ENCODE results near the gene LIMS2. TPM values are rescaled to one million over a fixed set of nuclear protein-coding genes. Genes with fewer than 3 reads are reported as not detected.

The LIMS2 gene
- total and polyA plus RNA-seq, 7 donors: 9.3 to 31.8 (median 16.4) TPM

- Histone ChIP-seq H3K27ac (no peak overlapping the region), H3K36me3 (ENCODE audit: insufficient read depth in 1 of 2, low read depth in 1 of 2) (peaks cover 17 to 74% of the 10 kb centered on the region in 2 donors)
- 96 to 97% (median 96%) methylated on average over 13 of the region's 13 CpGs for WGBS, 3 donors
Measured at GRCh38 chr2:127719301-127720218, 44.2 kb upstream of the LIMS2 start.

DNA sequence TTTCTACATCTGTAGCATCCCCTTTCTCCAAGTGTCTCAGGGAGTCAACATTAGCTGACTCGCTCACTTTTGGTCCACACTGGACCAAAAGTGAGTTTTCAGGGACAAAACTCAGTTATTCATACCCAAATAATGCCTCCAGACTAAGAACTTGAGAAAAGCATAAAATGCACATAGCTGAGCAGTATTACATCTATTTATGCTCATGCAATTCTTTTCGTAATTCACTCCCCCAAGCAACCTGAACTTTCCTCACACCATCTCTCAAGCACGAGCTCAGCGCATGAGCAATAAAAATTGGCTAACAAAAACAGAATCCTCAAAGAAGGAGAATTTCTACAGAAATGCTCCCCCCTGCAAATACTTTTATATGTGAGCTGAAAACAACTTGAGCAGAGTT is 42.9 kb upstream of the LIMS2 start:
- TF ChIP-seq CTCF (IDR thresholded peaks at IDR 0.05): no peak
- intact Hi-C loops (cut with DNase I): no loop called here
- no peak for DNase-seq
- Histone ChIP-seq H3K27me3 (ENCODE audit: insufficient read depth in 3 of 3, low read length in 2 of 3) (no peaks in the 10 kb centered on the region), H3K36me3 (ENCODE audit: insufficient read depth in 1 of 2, low read depth in 1 of 2) (peaks cover 17 to 77% of the 10 kb centered on the region in 2 donors), H3K4me1 (peaks cover 18% of the 10 kb centered on the region), H3K27ac (no peak overlapping the region), H3K4me3 (no peak overlapping the region), H3K9me3 (no peaks in the 10 kb centered on the region)
- WGBS, 3 donors: 93 to 96% (median 95%) methylated on average over 4 of the region's 4 CpGs
- ATAC-seq: no peak

More at GRCh38 chr2:127719301-127720218, 44.2 kb upstream of the LIMS2 start:
- no peak for TF ChIP-seq CTCF (IDR thresholded peaks at IDR 0.05)
- Histone ChIP-seq H3K4me1 (peaks cover 30% of the 10 kb centered on the region), H3K27me3 (ENCODE audit: insufficient read depth in 3 of 3, low read length in 2 of 3) (no peaks in the 10 kb centered on the region), H3K4me3 (no peak overlapping the region), H3K9me3 (no peaks in the 10 kb centered on the region)
- DNase-seq: no peak
- intact Hi-C loops (cut with DNase I): no loop called here
- peak in 1 of 4 donors; percentile 9 for ATAC-seq

GRCh38 chr2:127715778-127716449 is 40.6 kb upstream of the LIMS2 start:
- Histone ChIP-seq H3K9me3 (no peaks in the 10 kb centered on the region), H3K27me3 (ENCODE audit: insufficient read depth in 3 of 3, low read length in 2 of 3) (no peaks in the 10 kb centered on the region), H3K4me3 (no peak overlapping the region), H3K36me3 (ENCODE audit: insufficient read depth in 1 of 2, low read depth in 1 of 2) (peaks cover 12 to 63% of the 10 kb centered on the region in 2 donors), H3K27ac (no peak overlapping the region), H3K4me1 (no peaks in the 10 kb centered on the region)
- DNase-seq (no peak), ATAC-seq (no peak)
- WGBS, 3 donors: 92 to 93% (median 92%) methylated on average over 14 of the region's 14 CpGs
- TF ChIP-seq CTCF (IDR thresholded peaks at IDR 0.05): no peak
- intact Hi-C loops (cut with DNase I): no loop called here

GRCh38 chr2:127713562-127713961 is 38.2 kb upstream of the LIMS2 start:
- intact Hi-C loops (cut with DNase I): no loop called here
- H3K27ac ChIP-seq: no peak overlapping the region
- DNase-seq: no peak
- peaks cover 12 to 60% of the 10 kb centered on the region in 2 donors for H3K36me3 ChIP-seq (ENCODE audit: insufficient read depth in 1 of 2, low read depth in 1 of 2)
- no peak overlapping the region for H3K4me3 ChIP-seq
- H3K9me3 ChIP-seq: no peaks in the 10 kb centered on the region
- no peak for ATAC-seq
- no peaks in the 10 kb centered on the region for H3K27me3 ChIP-seq (ENCODE audit: insufficient read depth in 3 of 3, low read length in 2 of 3)
- no peak for TF ChIP-seq CTCF (IDR thresholded peaks at IDR 0.05)
- WGBS, 3 donors: 91 to 95% (median 94%) methylated on average over 25 of the region's 25 CpGs
- H3K4me1 ChIP-seq: no peaks in the 10 kb centered on the region
